OCI-LY1 (cell line): Measurements from ENCODE around the gene LYPD8.

ENCODE experiments used
- H2AFZ ChIP-seq: fragments of 200-600 bp; sonication (generic), shearing (Covaris generic); 2 replicates; pipeline ENCODE4 v1.6.0; 2014; ENCODE audit warnings: antibody characterized with exemption, mild to moderate bottlenecking, low read length
- H3F3A ChIP-seq: fragments of 200-600 bp; sonication (generic), shearing (Covaris generic); 2 replicates; pipeline ENCODE4 v1.6.0; 2014; ENCODE audit warnings: mild to moderate bottlenecking, antibody characterized with exemption, low read length, moderate library complexity; ENCODE audit not compliant: insufficient read depth
- H3K27ac ChIP-seq: fragments of 200-600 bp; sonication (generic); 2 replicates; pipeline ENCODE4 v1.5.1; 2014; ENCODE audit warnings: low read length, mixed run types, mild to moderate bottlenecking, low read depth; ENCODE audit not compliant: poor library complexity, severe bottlenecking
- H3K27me3 ChIP-seq: fragments of 200-600 bp; sonication (generic); 2 replicates; pipeline ENCODE4 v1.6.0; 2014; ENCODE audit warnings: antibody characterized with exemption, mild to moderate bottlenecking, low read length, moderate library complexity; ENCODE audit not compliant: insufficient read depth
- H3K36me3 ChIP-seq: fragments of 200-600 bp; sonication (generic); 2 replicates; pipeline ENCODE4 v1.6.1; 2014; ENCODE audit warnings: mild to moderate bottlenecking, antibody characterized with exemption, low read length, moderate library complexity, mixed read lengths; ENCODE audit not compliant: insufficient read depth
- H3K4me1 ChIP-seq: fragments of 200-600 bp; sonication (generic); 2 replicates; pipeline ENCODE4 v1.5.1; 2014; ENCODE audit warnings: mild to moderate bottlenecking, low read length, moderate library complexity; ENCODE audit not compliant: insufficient read depth, severe bottlenecking
- H3K4me2 ChIP-seq: fragments of 200-600 bp; sonication (generic), shearing (Covaris generic); 2 replicates; pipeline ENCODE4 v1.6.1; 2014; ENCODE audit warnings: low read length
- H3K4me3 ChIP-seq: fragments of 200-600 bp; sonication (generic); 2 replicates; pipeline ENCODE4 v1.5.1; 2014; ENCODE audit warnings: low read length, low read depth, mild to moderate bottlenecking, mixed read lengths; ENCODE audit not compliant: poor library complexity, severe bottlenecking
- H3K79me2 ChIP-seq: fragments of 200-600 bp; shearing (Covaris generic); 2 replicates; pipeline ENCODE4 v1.6.1; 2016; ENCODE audit warnings: mixed run types, low read length, mixed read lengths; ENCODE audit not compliant: insufficient read depth
- H3K9ac ChIP-seq: fragments of 200-600 bp; sonication (generic), shearing (Covaris generic); 2 replicates; pipeline ENCODE4 v1.6.1; 2014; ENCODE audit warnings: mild to moderate bottlenecking, low read length, mixed read lengths
- H3K9me2 ChIP-seq: fragments of 200-600 bp; sonication (generic), shearing (Covaris generic); 2 replicates; pipeline ENCODE4 v1.6.1; 2014; ENCODE audit warnings: low read depth, mild to moderate bottlenecking, low read length, mixed read lengths
- H3K9me3 ChIP-seq: fragments of 200-600 bp; shearing (Covaris generic); 2 replicates; pipeline ENCODE4 v1.6.1; 2014; ENCODE audit warnings: low read length, mixed read lengths
- H4K20me1 ChIP-seq: fragments of 200-600 bp; sonication (generic), shearing (Covaris generic); 2 replicates; pipeline ENCODE4 v1.6.0; 2016; ENCODE audit warnings: mild to moderate bottlenecking, low read length; ENCODE audit not compliant: insufficient read depth
- CTCF ChIP-seq: fragments of 200-600 bp; sonication (generic), shearing (Covaris generic); IDR thresholded peaks from 2 replicates; pipeline ENCODE4 v1.5.1; 2017; ENCODE audit warnings: mild to moderate bottlenecking, antibody characterized with exemption, low read length, moderate library complexity, mixed read lengths
- EZH2 ChIP-seq: fragments of 200-600 bp; sonication (generic), shearing (Covaris generic); IDR thresholded peaks from 2 replicates; pipeline ENCODE4 v1.8.0; 2017; ENCODE audit warnings: borderline replicate concordance, mixed run types, mild to moderate bottlenecking, antibody characterized with exemption, low read length, moderate library complexity, mixed read lengths

The LYPD8 gene

GRCh38 chr1:248753029-248753594 lies 2.4 kb downstream of the LYPD8 start:
- Histone ChIP-seq H3K4me2 (no peak overlapping the region), H3K9me2 (no peaks in the 10 kb centered on the region), H3K36me3 (no peaks in the 10 kb centered on the region), H3K79me2 (no peaks in the 10 kb centered on the region), H3K4me3 (no peak overlapping the region), H3K27me3 (no peaks in the 10 kb centered on the region), H4K20me1 (no peaks in the 10 kb centered on the region), H3K9me3 (no peaks in the 10 kb centered on the region), H3K9ac (no peak overlapping the region), H3K27ac (no peak overlapping the region), H3K4me1 (no peaks in the 10 kb centered on the region), H3F3A (no peaks in the 10 kb centered on the region), H2AFZ (no peak overlapping the region)
- TF ChIP-seq EZH2 (no peak), CTCF (no peak)

GRCh38 chr1:248752161-248753028 lies 3.2 kb downstream of the LYPD8 start:
- Histone ChIP-seq H3K36me3 (no peaks in the 10 kb centered on the region), H3K9me2 (no peaks in the 10 kb centered on the region), H3K4me1 (no peaks in the 10 kb centered on the region), H3K9ac (no peak overlapping the region), H3K4me2 (no peak overlapping the region), H3K4me3 (no peak overlapping the region), H4K20me1 (no peaks in the 10 kb centered on the region), H3F3A (no peaks in the 10 kb centered on the region), H3K27ac (no peak overlapping the region), H2AFZ (no peak overlapping the region), H3K9me3 (no peaks in the 10 kb centered on the region), H3K79me2 (no peaks in the 10 kb centered on the region), H3K27me3 (no peaks in the 10 kb centered on the region)
- no peak for TF ChIP-seq EZH2
- no peak for TF ChIP-seq CTCF

GRCh38 chr1:248751635-248752034 lies 3.9 kb downstream of the LYPD8 start:
- Histone ChIP-seq H3K9me2 (no peaks in the 10 kb centered on the region), H3K27me3 (no peaks in the 10 kb centered on the region), H3K4me2 (no peak overlapping the region), H3K27ac (no peak overlapping the region), H3K36me3 (no peaks in the 10 kb centered on the region), H3K9ac (no peak overlapping the region), H3K4me3 (no peak overlapping the region), H3F3A (no peaks in the 10 kb centered on the region), H3K4me1 (no peaks in the 10 kb centered on the region), H3K79me2 (no peaks in the 10 kb centered on the region), H3K9me3 (no peaks in the 10 kb centered on the region), H4K20me1 (no peaks in the 10 kb centered on the region), H2AFZ (no peak overlapping the region)
- no peak for TF ChIP-seq CTCF
- TF ChIP-seq EZH2 = no peak
